ENCODE results near the gene DUS1L.

- TF ChIP-seq, protein P1, sequence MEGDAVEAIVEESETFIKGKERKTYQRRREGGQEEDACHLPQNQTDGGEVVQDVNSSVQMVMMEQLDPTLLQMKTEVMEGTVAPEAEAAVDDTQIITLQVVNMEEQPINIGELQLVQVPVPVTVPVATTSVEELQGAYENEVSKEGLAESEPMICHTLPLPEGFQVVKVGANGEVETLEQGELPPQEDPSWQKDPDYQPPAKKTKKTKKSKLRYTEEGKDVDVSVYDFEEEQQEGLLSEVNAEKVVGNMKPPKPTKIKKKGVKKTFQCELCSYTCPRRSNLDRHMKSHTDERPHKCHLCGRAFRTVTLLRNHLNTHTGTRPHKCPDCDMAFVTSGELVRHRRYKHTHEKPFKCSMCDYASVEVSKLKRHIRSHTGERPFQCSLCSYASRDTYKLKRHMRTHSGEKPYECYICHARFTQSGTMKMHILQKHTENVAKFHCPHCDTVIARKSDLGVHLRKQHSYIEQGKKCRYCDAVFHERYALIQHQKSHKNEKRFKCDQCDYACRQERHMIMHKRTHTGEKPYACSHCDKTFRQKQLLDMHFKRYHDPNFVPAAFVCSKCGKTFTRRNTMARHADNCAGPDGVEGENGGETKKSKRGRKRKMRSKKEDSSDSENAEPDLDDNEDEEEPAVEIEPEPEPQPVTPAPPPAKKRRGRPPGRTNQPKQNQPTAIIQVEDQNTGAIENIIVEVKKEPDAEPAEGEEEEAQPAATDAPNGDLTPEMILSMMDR (conservative IDR thresholded peaks at IDR 0.05; ENCODE audit: low read length) = no peak
- TF ChIP-seq EZH2phosphoT487 (IDR thresholded peaks at IDR 0.05; ENCODE audit: borderline replicate concordance) = no peak
Measured at GRCh38 chr17:82101301-82101715, 35.7 kb upstream of the DUS1L start.
